Fibroblast of pulmonary artery (primary cell): ENCODE data around the gene ST3GAL5.
A peak's percentile ranks its signal among the peaks of the same experiment; 100 is the strongest.
"Not testable (repeated sequence)": the region's sequence is repeated elsewhere in the genome, so short reads cannot be mapped to it uniquely, and the experiment has no call there.

Source experiments
- DNase-seq: peaks from one replicate; pipeline ENCODE4 v3.0.0-alpha.2; 2010; ENCODE audit warnings: low read depth
- H3K4me3 ChIP-seq: replicated peaks from 2 replicates; pipeline ENCODE4 v1.5.1; 2011; ENCODE audit warnings: low read depth, mild to moderate bottlenecking, control low read depth, low read length, moderate library complexity
- TF ChIP-seq, protein P1 (sequence below): IDR thresholded peaks from 2 replicates; pipeline ENCODE4 v1.5.1; 2011; ENCODE audit warnings: mild to moderate bottlenecking, control low read depth, low read length, inconsistent platforms; ENCODE audit errors: missing control alignments

Gene ST3GAL5

GRCh38 chr2:85834466-85834865 is 54.3 kb downstream of the ST3GAL5 start:
- TF ChIP-seq, protein P1, sequence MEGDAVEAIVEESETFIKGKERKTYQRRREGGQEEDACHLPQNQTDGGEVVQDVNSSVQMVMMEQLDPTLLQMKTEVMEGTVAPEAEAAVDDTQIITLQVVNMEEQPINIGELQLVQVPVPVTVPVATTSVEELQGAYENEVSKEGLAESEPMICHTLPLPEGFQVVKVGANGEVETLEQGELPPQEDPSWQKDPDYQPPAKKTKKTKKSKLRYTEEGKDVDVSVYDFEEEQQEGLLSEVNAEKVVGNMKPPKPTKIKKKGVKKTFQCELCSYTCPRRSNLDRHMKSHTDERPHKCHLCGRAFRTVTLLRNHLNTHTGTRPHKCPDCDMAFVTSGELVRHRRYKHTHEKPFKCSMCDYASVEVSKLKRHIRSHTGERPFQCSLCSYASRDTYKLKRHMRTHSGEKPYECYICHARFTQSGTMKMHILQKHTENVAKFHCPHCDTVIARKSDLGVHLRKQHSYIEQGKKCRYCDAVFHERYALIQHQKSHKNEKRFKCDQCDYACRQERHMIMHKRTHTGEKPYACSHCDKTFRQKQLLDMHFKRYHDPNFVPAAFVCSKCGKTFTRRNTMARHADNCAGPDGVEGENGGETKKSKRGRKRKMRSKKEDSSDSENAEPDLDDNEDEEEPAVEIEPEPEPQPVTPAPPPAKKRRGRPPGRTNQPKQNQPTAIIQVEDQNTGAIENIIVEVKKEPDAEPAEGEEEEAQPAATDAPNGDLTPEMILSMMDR, result no peak
- DNase-seq, result no peak
- H3K4me3 ChIP-seq, result no peak overlapping the region

- DNase-seq, result no peak
- H3K4me3 ChIP-seq, result no peak overlapping the region
- TF ChIP-seq, protein P1, result no peak
Measured at GRCh38 chr2:85831735-85832134, 57.1 kb downstream of the ST3GAL5 start.

DNA sequence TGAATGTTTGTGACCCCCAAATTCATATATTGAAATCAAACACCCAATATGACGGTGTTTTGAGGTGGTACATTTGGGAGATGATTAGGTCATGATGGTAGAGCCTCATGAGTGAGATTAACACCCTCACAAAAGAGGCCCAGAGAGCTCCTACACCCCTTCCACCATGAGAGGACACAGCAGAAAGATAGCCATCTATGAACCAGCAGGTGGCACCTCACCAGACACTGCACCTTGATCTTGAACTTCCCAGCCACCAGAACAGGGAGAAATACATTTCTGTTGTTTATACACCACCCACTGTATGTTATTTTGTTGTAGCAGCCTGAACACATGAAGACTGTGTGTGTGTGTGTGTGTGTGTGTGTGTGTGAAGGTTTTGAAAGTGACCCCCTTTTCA is 58.1 kb downstream of the ST3GAL5 start:
- DNase-seq, result no peak
- TF ChIP-seq, protein P1, result no peak

DNA sequence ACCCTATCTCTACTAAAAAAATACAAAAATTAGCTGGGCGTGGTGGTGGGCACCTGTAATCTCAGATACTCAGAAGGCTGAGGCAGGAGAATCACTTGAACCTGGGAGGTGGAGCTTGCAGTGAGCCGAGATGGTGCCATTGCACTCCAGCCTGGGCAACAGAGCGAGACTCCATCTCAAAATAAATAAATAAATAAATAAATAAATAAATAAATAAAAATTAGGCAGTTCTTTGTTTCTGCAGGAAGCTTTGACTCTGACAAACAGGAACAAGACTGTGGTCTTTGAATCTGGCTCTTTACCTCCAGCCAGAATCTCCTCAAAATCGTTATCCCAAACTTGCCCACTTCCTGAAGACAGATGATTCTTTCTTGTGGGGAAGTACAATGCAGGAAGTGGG is 59.4 kb downstream of the ST3GAL5 start:
- DNase-seq, H3K4me3 ChIP-seq: not testable (repeated sequence)

More for the DNA sequence above, 58.1 kb downstream of the ST3GAL5 start:
- no peak overlapping the region for H3K4me3 ChIP-seq

GRCh38 chr2:85828725-85829124 is 60.1 kb downstream of the ST3GAL5 start:
- H3K4me3 ChIP-seq, result no peak overlapping the region
- DNase-seq, result no peak
- TF ChIP-seq, protein P1, result no peak

DNA sequence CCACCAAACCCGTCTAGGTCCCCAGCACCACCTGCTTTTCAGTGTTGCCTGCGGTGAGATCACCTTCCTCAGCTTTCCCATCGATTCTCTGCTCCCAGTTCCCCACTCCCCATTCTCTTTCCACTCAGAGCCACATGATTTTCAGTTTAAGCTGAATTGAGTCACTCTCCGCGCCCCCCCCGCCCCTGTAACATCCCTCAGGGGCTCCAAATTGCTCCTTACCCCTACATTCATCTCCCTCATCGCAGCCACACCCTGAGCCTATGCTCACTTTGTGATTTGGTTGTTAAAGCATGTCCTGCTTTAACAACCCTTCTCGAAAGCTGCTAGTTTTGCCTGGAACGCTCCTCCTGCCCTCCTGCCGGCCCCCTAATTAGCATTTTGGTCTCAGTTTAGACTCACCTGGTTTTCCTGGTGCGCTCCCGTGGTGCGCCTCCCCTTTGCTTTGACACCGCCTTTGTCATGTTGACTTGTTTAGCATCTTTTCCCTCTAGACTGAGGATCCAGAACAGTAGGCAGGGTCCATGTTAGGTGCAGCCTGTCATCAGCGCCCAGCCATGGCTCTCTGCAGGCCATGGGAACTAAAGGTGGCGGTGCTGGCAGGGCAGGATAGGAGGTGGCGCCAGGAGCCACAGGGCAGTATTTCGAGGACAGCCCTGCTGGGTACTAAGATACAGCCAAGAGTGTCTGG is 60.8 kb downstream of the ST3GAL5 start:
- TF ChIP-seq, protein P1, result no peak
- no peak overlapping the region for H3K4me3 ChIP-seq
- no peak for DNase-seq

- DNase-seq, result peak; percentile 62
- H3K4me3 ChIP-seq, result no peak overlapping the region
- TF ChIP-seq, protein P1, result peak; percentile 75
Measured at GRCh38 chr2:85826990-85827878, 61.6 kb downstream of the ST3GAL5 start.
